ENCODE results near the gene ADGRD1.

The ADGRD1 gene

GRCh38 chr12:131152587-131152986, 198.9 kb downstream of the ADGRD1 start:
- Mint-ChIP-seq H3K4me3 (no peak overlapping the region), H3K27ac (no peak overlapping the region), H3K9me3 (no peaks in the 10 kb centered on the region), H3K27me3 (peaks cover 6% of the 10 kb centered on the region), H3K36me3 (ENCODE audit: low read depth) (no peaks in the 10 kb centered on the region), H3K4me1 (no peaks in the 10 kb centered on the region)
- ATAC-seq (no peak), DNase-seq (no peak)

DNA sequence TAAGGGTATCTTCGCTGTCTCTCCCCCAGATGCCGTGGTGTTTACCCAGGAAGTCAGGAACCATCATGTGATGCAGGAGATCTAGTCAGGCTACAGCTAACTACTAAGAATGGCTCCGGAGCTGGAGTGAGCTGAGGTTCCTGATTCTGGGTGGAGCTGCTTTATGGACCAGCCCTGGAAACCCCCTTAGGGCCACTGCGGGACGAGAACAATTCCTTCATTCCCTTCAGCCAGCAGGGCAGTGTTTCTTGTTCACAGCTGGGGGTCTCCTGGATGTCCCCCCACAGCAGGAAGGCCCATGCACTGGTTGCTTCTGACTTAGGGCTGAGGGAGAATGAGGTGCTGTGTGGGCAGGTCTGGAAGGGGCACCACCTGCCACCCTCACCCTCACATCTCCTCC, 199.3 kb downstream of the ADGRD1 start:
- ATAC-seq (no peak), DNase-seq (no peak)
- no peak overlapping the region for H3K4me3 Mint-ChIP-seq
- H3K4me1 Mint-ChIP-seq = no peaks in the 10 kb centered on the region
- H3K9me3 Mint-ChIP-seq = no peaks in the 10 kb centered on the region
- no peak overlapping the region for H3K27ac Mint-ChIP-seq
- H3K27me3 Mint-ChIP-seq = peaks cover 6% of the 10 kb centered on the region
- H3K36me3 Mint-ChIP-seq (ENCODE audit: low read depth) = no peaks in the 10 kb centered on the region

DNA sequence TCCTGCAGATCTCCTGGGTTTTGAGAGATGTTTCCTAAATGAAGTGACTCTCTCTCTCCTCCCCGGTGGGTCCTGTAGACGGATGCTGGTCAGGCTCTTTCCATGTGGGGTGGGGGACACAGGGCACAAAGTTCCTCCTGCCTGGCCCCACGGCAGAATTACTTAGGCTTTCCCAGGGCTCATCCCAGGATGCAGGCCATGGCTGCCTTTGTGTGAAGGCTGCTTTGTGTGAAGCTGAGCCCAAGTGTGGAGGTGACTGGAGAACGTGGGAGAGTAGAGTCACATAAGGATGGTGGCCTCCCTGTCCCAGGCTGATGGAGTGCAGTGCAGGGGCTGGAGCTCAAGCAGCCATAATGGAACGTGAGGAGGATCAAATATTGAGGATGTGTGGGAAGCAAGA, 200.2 kb downstream of the ADGRD1 start:
- Mint-ChIP-seq H3K27me3 (peaks cover 6% of the 10 kb centered on the region), H3K9me3 (no peaks in the 10 kb centered on the region), H3K4me3 (no peak overlapping the region), H3K4me1 (no peaks in the 10 kb centered on the region), H3K36me3 (ENCODE audit: low read depth) (no peaks in the 10 kb centered on the region), H3K27ac (no peak overlapping the region)
- no peak for DNase-seq
- no peak for ATAC-seq

DNA sequence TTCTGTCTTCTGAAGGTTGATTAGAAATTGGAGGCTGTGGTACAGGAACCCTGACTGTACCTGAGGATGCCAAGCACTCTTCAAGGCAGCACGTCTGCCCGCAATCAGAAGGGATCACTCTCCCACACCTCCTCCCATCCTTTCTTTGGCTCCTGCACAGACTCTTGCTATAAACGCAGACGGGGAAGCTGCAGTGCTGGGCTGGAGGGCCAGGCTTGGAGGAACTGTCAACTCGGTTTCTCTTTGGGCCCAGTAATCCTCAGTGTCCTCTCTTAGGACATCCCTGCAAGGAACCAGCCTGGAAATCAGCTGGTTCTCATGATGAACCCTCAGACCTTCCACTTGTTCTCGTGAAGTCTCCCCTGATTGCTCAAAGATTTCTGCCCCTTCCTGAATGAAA, 201.4 kb downstream of the ADGRD1 start:
- DNase-seq (no peak), ATAC-seq (no peak)
- Mint-ChIP-seq H3K9me3 (no peaks in the 10 kb centered on the region), H3K4me3 (no peak overlapping the region), H3K27me3 (peaks cover 6% of the 10 kb centered on the region), H3K36me3 (ENCODE audit: low read depth) (no peaks in the 10 kb centered on the region), H3K4me1 (no peaks in the 10 kb centered on the region), H3K27ac (no peak overlapping the region)

DNA sequence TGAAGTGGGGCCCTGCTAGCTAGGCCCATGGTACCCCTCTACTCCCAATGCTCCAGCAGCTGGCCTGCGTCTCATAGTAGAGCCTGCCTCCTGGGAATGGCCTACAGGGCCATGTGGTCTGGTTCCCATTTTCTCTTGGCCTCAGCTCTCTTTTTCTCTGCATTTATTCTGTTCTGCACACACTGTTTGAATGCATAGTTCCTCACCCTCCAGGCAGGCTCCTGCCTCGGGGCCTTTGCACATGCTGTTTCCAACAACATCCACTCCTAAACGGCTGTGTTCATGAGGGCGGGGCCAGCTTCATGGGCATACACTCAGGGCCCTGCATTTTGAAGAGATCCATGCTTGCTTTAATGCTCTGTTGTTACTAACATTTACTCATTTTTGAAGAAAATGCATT, 204.0 kb downstream of the ADGRD1 start:
- H3K27ac Mint-ChIP-seq = no peak overlapping the region
- no peaks in the 10 kb centered on the region for H3K9me3 Mint-ChIP-seq
- H3K36me3 Mint-ChIP-seq (ENCODE audit: low read depth) = no peaks in the 10 kb centered on the region
- DNase-seq = no peak
- no peaks in the 10 kb centered on the region for H3K4me1 Mint-ChIP-seq
- no peak for ATAC-seq
- no peak overlapping the region for H3K4me3 Mint-ChIP-seq
- H3K27me3 Mint-ChIP-seq = peaks cover 5% of the 10 kb centered on the region

GRCh38 chr12:131159660-131160059, 206.0 kb downstream of the ADGRD1 start:
- Mint-ChIP-seq H3K27me3 (no peaks in the 10 kb centered on the region), H3K9me3 (no peaks in the 10 kb centered on the region), H3K36me3 (ENCODE audit: low read depth) (no peaks in the 10 kb centered on the region), H3K4me3 (no peak overlapping the region), H3K4me1 (no peaks in the 10 kb centered on the region), H3K27ac (no peak overlapping the region)
- DNase-seq (no peak), ATAC-seq (no peak)

GRCh38 chr12:131162113-131162512, 208.4 kb downstream of the ADGRD1 start:
- no peaks in the 10 kb centered on the region for H3K27me3 Mint-ChIP-seq
- no peak overlapping the region for H3K27ac Mint-ChIP-seq
- DNase-seq (no peak), ATAC-seq (no peak)
- H3K36me3 Mint-ChIP-seq (ENCODE audit: low read depth) = no peaks in the 10 kb centered on the region
- no peaks in the 10 kb centered on the region for H3K9me3 Mint-ChIP-seq
- no peak overlapping the region for H3K4me3 Mint-ChIP-seq
- no peaks in the 10 kb centered on the region for H3K4me1 Mint-ChIP-seq

GRCh38 chr12:131163189-131163738, 209.6 kb downstream of the ADGRD1 start:
- Mint-ChIP-seq H3K4me1 (no peaks in the 10 kb centered on the region), H3K9me3 (no peaks in the 10 kb centered on the region), H3K27ac (no peak overlapping the region), H3K27me3 (no peaks in the 10 kb centered on the region), H3K36me3 (ENCODE audit: low read depth) (no peaks in the 10 kb centered on the region), H3K4me3 (no peak overlapping the region)
- DNase-seq (no peak), ATAC-seq (peak; percentile 15)

DNA sequence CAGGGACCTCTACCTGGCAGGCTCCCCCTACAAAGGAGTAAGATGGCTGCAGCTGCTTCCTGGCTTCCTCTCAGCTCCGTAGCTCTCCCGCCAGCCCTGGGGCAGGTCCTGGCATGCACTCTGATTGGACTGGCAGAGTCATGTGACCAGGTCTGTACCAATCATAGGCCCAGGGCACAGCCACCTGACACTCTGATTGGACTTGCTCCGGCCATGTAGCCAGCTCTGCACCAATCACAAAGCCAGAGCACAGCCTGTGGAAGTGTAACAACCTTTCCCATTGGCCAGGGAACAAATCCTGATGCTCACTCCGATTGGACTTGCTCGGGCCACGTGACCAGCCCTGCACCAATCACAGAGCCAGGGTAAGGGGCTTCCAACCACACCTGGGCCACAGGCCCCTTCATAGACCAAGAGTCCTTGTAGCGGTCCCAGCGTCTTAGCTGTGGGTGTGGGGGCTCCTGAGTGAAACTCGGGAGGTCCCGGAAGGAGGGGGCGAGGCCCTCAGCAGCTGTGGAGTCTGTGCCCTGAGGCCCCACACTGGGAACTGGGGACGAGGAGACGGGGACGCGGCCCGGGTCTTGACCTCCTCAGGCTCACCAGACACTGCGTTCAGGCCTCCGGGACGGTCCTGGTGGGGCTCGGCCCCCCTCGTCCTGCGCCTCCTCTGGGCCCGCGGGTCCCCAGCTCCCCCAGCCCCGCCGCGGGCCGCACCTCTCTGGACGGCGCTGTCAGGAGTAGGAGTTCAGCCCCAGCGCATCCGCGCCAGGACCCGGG, 210.6 kb downstream of the ADGRD1 start:
- H3K27me3 Mint-ChIP-seq = peaks cover 3% of the 10 kb centered on the region
- no peak overlapping the region for H3K27ac Mint-ChIP-seq
- H3K36me3 Mint-ChIP-seq (ENCODE audit: low read depth) = no peaks in the 10 kb centered on the region

DNA sequence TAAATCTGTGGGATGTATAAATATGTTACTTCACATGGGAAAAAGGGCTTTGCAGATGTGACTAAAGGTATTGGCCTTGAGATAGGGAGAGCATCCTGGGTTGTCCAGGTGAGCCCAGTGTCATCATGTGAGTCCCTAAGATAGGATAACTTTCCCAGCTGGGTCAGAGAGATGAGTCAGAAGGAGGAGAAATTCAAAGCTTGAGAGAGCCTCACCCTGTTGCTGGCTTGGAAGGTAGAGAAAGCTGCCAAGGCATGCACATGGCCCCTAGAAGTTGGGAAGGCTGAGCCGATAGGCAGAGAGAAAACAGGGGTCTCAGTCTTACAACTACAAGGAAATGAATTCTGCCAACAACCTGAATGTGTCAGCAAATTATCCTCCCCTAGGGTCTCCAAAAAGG, 213.0 kb downstream of the ADGRD1 start:
- no peaks in the 10 kb centered on the region for H3K4me1 Mint-ChIP-seq
- H3K36me3 Mint-ChIP-seq (ENCODE audit: low read depth) = no peaks in the 10 kb centered on the region
- peaks cover 6% of the 10 kb centered on the region for H3K27me3 Mint-ChIP-seq
- no peak overlapping the region for H3K4me3 Mint-ChIP-seq
- no peak for DNase-seq
- H3K27ac Mint-ChIP-seq = no peak overlapping the region
- H3K9me3 Mint-ChIP-seq = no peaks in the 10 kb centered on the region
- ATAC-seq = no peak

More for the DNA sequence above, 210.6 kb downstream of the ADGRD1 start:
- ATAC-seq (no peak), DNase-seq (no peak)
- Mint-ChIP-seq H3K9me3 (no peaks in the 10 kb centered on the region), H3K4me3 (no peak overlapping the region), H3K4me1 (no peaks in the 10 kb centered on the region)

DNA sequence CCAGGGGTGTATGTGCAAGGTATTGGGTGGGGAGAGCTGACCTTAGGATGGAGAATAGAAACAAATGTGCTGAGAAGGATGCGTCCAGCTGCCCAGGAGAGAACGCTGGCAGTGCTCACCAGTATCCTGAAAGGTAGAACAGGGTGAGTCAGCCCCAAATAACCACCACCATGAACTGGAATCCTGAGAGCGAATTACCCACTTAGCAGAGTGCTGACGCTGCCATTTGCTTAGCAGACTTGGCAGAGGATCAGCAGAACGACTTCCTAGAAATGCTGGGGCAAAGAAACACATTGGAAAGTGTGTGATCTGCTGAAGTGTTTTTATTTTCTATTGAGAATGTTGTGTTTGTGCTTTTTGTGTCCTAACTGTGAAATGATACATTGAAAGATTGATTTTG, 213.6 kb downstream of the ADGRD1 start:
- Mint-ChIP-seq H3K4me1 (no peaks in the 10 kb centered on the region), H3K27me3 (peaks cover 6% of the 10 kb centered on the region), H3K36me3 (ENCODE audit: low read depth) (no peaks in the 10 kb centered on the region), H3K4me3 (no peak overlapping the region), H3K27ac (no peak overlapping the region), H3K9me3 (no peaks in the 10 kb centered on the region)
- ATAC-seq (no peak), DNase-seq (no peak)

DNA sequence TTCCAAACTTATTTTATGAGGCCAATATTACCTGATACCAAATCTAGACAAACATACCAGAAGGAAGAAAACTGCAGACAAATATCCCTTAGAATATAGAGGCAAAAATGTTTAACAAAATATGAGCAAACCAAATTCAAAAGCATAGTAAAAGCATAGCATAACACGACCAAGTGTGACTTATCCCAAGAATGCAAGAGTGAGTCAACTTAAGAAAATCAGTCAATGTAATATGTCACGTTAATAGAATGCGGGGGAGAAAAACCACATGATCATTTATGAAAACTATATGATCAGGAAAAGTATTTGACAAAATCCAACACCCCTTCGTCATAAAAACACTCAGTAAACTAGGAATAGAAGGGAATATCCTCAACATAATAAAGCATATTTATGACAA, 217.3 kb downstream of the ADGRD1 start:
- peaks cover 16% of the 10 kb centered on the region for H3K9me3 Mint-ChIP-seq
- no peak overlapping the region for H3K27ac Mint-ChIP-seq
- H3K27me3 Mint-ChIP-seq = peaks cover 6% of the 10 kb centered on the region
- H3K4me1 Mint-ChIP-seq = no peaks in the 10 kb centered on the region
- H3K4me3 Mint-ChIP-seq = no peak overlapping the region
- DNase-seq (no peak), ATAC-seq (no peak)
- no peaks in the 10 kb centered on the region for H3K36me3 Mint-ChIP-seq (ENCODE audit: low read depth)

GRCh38 chr12:131174901-131175300, 221.2 kb downstream of the ADGRD1 start:
- ATAC-seq = no peak
- no peaks in the 10 kb centered on the region for H3K36me3 Mint-ChIP-seq (ENCODE audit: low read depth)

GRCh38 chr12:131176266-131176665, 222.6 kb downstream of the ADGRD1 start:
- Mint-ChIP-seq H3K4me1 (no peaks in the 10 kb centered on the region), H3K9me3 (peaks cover 25% of the 10 kb centered on the region), H3K27me3 (peaks cover 1% of the 10 kb centered on the region), H3K4me3 (no peak overlapping the region), H3K27ac (no peak overlapping the region), H3K36me3 (ENCODE audit: low read depth) (no peaks in the 10 kb centered on the region)
- ATAC-seq = no peak
- DNase-seq = no peak

More at GRCh38 chr12:131174901-131175300, 221.2 kb downstream of the ADGRD1 start:
- Mint-ChIP-seq H3K27ac (no peak overlapping the region), H3K4me3 (no peak overlapping the region), H3K27me3 (peaks cover 1% of the 10 kb centered on the region), H3K9me3 (peaks cover 25% of the 10 kb centered on the region), H3K4me1 (no peaks in the 10 kb centered on the region)
- DNase-seq = no peak

DNA sequence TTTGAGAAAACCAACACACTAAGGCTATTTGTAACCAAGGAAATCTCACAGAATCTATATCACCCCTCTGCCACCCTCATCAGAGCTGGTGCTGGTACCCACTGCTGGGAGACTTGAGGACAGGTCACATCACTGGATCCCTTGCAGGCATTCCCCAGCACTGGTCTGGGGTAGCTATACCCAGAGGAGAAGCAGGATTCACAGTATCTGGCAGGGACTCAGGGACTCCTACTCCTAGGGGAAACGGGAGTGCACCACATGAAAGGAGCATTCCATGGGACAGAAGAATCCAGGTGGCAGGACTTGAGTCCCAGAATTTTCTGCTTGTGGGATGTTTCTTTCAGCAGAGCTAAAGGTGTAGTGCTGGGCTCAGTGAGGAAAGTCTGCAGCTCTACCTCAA, 223.2 kb downstream of the ADGRD1 start:
- H3K27me3 Mint-ChIP-seq = peaks cover 1% of the 10 kb centered on the region
- H3K4me1 Mint-ChIP-seq = no peaks in the 10 kb centered on the region
- H3K27ac Mint-ChIP-seq = no peak overlapping the region
- no peak overlapping the region for H3K4me3 Mint-ChIP-seq
- DNase-seq (no peak), ATAC-seq (no peak)
- H3K36me3 Mint-ChIP-seq (ENCODE audit: low read depth) = no peaks in the 10 kb centered on the region
- H3K9me3 Mint-ChIP-seq = peaks cover 25% of the 10 kb centered on the region
